Measurements from ENCODE around the gene CNKSR3.

DNA sequence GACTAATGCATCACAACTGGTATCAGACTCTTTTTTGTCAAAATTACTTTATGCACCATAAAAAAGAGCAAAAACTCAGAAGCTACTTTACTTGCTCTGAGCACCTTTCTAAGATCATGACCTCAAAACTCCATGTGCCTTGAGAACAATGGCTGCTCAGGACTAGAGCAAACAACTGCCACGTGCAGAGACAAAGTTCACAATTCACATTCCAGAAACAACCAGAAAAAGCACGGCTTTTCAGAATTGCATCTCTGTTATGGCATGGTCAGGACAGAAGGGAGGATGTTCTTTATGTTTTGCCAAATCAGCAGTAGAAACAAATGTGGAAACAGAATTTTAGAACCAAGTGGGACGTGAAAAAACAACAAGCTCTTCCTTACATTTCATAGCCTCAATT is 70.5 kb downstream of the CNKSR3 start:
- TF ChIP-seq CEBPB (IDR thresholded peaks at IDR 0.05), result no peak
- no peak for TF ChIP-seq YY1 (IDR thresholded peaks at IDR 0.05; ENCODE audit: low read depth)
